Ascending aorta (tissue), 2 donors: ENCODE measurements around the gene ADAM15. TPM values are rescaled to one million over a fixed set of nuclear protein-coding genes. Genes with fewer than 3 reads are reported as not detected.

ENCODE experiments used
- DNase-seq, 2 donors: peaks; one replicate each; pipeline ENCODE4 v3.0.0-alpha.2; 2019; ENCODE audit warnings: low spot score in 2 of 2
- H3K27ac ChIP-seq, 2 donors: fragments of 200-600 bp; sonication (generic); one replicate each; pipeline ENCODE4 v1.5.1; 2016 to 2017; ENCODE audit warnings: mild to moderate bottlenecking in 1 of 2
- H3K27me3 ChIP-seq: fragments of 200-600 bp; sonication (generic); one replicate; pipeline ENCODE4 v1.5.1; 2017
- H3K36me3 ChIP-seq, 2 donors: fragments of 200-600 bp; sonication (generic); one replicate each; pipeline ENCODE4 v1.5.1; 2016
- H3K4me1 ChIP-seq, 2 donors: fragments of 200-600 bp; sonication (generic); one replicate each; pipeline ENCODE4 v1.5.1; 2016 to 2017; ENCODE audit warnings: mild to moderate bottlenecking in 1 of 2
- H3K4me3 ChIP-seq, 2 donors: fragments of 200-600 bp; sonication (generic); one replicate each; pipeline ENCODE4 v1.5.1; 2016 to 2017; ENCODE audit warnings: mild to moderate bottlenecking in 1 of 2
- H3K9me3 ChIP-seq, 2 donors: fragments of 200-600 bp; sonication (generic); one replicate each; pipeline ENCODE4 v1.5.1; 2016
- CTCF ChIP-seq, 3 experiments: fragments of 200-600 bp in 2 of 3; fragments of 450-650 bp in 1 of 3; sonication (generic) in 2 of 3; IDR thresholded peaks; one replicate each; pipeline ENCODE4 v1.5.1; 2016 to 2019; ENCODE audit warnings: antibody characterized with exemption in 3 of 3, mild to moderate bottlenecking in 1 of 3, moderate library complexity in 1 of 3
- intact Hi-C: fragments of 100-400 bp; cut with DNase I; formaldehyde crosslinking; loops from one replicate; pipeline ENCODE4 v1.15.1; 2023
- total RNA-seq: library from RNA; depleted of rRNA; stranded (reverse); fragments of >200 nt; gene quantifications from one replicate; pipeline ENCODE4 v1.1.0, GENCODE V29; 2016

Gene ADAM15
- total RNA-seq, 1 donor from 2014 or later, result 610 TPM

- peaks cover 0 to 6% of the 10 kb centered on the region in 2 donors for H3K4me1 ChIP-seq
- H3K27ac ChIP-seq, result no peak overlapping the region
- no peak overlapping the region for H3K4me3 ChIP-seq
- DNase-seq, result no peak
- intact Hi-C loops, result no loop called here
- no peaks in the 10 kb centered on the region for H3K36me3 ChIP-seq
- H3K9me3 ChIP-seq, result no peaks in the 10 kb centered on the region
- H3K27me3 ChIP-seq, result no peaks in the 10 kb centered on the region
- no peak for TF ChIP-seq CTCF (IDR thresholded peaks at IDR 0.05)
These were observed 41.5 kb downstream of the ADAM15 start for GRCh38 chr1:155092641-155093040.

GRCh38 chr1:155093911-155094621, 43.0 kb downstream of the ADAM15 start:
- intact Hi-C loops, result no loop called here
- no peaks in the 10 kb centered on the region for H3K9me3 ChIP-seq
- H3K4me3 ChIP-seq, result peak overlapping the region in 1 of 2 donors; percentile 19
- DNase-seq, result no peak
- TF ChIP-seq CTCF (IDR thresholded peaks at IDR 0.05), result peak in 2 of 3 experiments; percentile 32 to 53
- no peaks in the 10 kb centered on the region for H3K36me3 ChIP-seq
- no peaks in the 10 kb centered on the region for H3K27me3 ChIP-seq
- peak overlapping the region; percentile 35 to 51 for H3K27ac ChIP-seq
- H3K4me1 ChIP-seq, result peaks cover 0 to 6% of the 10 kb centered on the region in 2 donors

GRCh38 chr1:155094622-155094948, 43.5 kb downstream of the ADAM15 start:
- Histone ChIP-seq H3K4me3 (no peak overlapping the region), H3K4me1 (peaks cover 0 to 6% of the 10 kb centered on the region in 2 donors), H3K27me3 (no peaks in the 10 kb centered on the region), H3K27ac (peak overlapping the region; percentile 35 to 51), H3K9me3 (no peaks in the 10 kb centered on the region), H3K36me3 (no peaks in the 10 kb centered on the region)
- no peak for TF ChIP-seq CTCF (IDR thresholded peaks at IDR 0.05)
- intact Hi-C loops, result no loop called here
- DNase-seq, result no peak

GRCh38 chr1:155099331-155099730, 48.2 kb downstream of the ADAM15 start:
- Histone ChIP-seq H3K27me3 (no peaks in the 10 kb centered on the region), H3K4me3 (no peak overlapping the region), H3K4me1 (peaks cover 0 to 3% of the 10 kb centered on the region in 2 donors), H3K36me3 (no peaks in the 10 kb centered on the region), H3K9me3 (no peaks in the 10 kb centered on the region), H3K27ac (no peak overlapping the region)
- no peak for DNase-seq
- intact Hi-C loops, result no loop called here
- TF ChIP-seq CTCF (IDR thresholded peaks at IDR 0.05), result no peak

- intact Hi-C loops, result no loop called here
- H3K4me3 ChIP-seq, result no peak overlapping the region
- H3K36me3 ChIP-seq, result no peaks in the 10 kb centered on the region
- H3K27me3 ChIP-seq, result no peaks in the 10 kb centered on the region
- H3K27ac ChIP-seq, result no peak overlapping the region
- no peak for DNase-seq
- no peak for TF ChIP-seq CTCF (IDR thresholded peaks at IDR 0.05)
- no peaks in the 10 kb centered on the region for H3K9me3 ChIP-seq
- no peaks in the 10 kb centered on the region for H3K4me1 ChIP-seq
These were observed 52.2 kb downstream of the ADAM15 start for GRCh38 chr1:155103325-155103724.
